ENCODE data around the gene HAUS3.

The HAUS3 gene

DNA sequence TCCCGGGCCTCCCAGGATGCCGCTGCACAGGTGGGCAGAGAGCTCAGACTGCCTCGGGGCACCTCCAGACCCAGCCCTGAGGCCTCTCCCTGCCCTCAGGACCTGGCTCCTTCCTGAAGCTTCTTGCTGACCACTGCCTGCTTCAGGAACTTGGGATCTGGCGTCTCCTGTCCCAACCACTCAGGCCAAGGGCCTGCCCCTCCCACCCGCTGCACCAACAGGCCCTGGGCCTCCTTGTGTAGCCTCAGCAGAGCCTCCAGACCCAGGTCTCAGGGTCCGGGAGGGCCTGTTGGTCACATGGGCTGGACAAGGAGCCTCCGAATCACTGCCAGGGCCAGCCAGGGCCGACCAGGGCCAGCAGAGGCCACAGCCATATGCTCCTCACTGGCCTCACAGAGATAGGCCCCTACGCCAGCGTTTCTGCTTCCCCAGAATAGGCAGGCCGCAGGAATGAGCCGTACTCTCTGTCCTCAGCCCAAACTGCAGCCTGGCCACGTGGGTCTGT lies 17.2 kb upstream of the HAUS3 start:
- DNase-seq (ENCODE audit: low read depth in 2 of 2) = no peak
- peak overlapping the region in 1 of 2 donors; percentile 94 for H3K4me3 ChIP-seq (replicated peaks in 1 of 2; ENCODE audit: low read depth in 2 of 2, low read length in 2 of 2)
- TF ChIP-seq, protein P1, sequence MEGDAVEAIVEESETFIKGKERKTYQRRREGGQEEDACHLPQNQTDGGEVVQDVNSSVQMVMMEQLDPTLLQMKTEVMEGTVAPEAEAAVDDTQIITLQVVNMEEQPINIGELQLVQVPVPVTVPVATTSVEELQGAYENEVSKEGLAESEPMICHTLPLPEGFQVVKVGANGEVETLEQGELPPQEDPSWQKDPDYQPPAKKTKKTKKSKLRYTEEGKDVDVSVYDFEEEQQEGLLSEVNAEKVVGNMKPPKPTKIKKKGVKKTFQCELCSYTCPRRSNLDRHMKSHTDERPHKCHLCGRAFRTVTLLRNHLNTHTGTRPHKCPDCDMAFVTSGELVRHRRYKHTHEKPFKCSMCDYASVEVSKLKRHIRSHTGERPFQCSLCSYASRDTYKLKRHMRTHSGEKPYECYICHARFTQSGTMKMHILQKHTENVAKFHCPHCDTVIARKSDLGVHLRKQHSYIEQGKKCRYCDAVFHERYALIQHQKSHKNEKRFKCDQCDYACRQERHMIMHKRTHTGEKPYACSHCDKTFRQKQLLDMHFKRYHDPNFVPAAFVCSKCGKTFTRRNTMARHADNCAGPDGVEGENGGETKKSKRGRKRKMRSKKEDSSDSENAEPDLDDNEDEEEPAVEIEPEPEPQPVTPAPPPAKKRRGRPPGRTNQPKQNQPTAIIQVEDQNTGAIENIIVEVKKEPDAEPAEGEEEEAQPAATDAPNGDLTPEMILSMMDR (IDR thresholded peaks at IDR 0.05; ENCODE audit: low read depth, low read length) = no peak

DNA sequence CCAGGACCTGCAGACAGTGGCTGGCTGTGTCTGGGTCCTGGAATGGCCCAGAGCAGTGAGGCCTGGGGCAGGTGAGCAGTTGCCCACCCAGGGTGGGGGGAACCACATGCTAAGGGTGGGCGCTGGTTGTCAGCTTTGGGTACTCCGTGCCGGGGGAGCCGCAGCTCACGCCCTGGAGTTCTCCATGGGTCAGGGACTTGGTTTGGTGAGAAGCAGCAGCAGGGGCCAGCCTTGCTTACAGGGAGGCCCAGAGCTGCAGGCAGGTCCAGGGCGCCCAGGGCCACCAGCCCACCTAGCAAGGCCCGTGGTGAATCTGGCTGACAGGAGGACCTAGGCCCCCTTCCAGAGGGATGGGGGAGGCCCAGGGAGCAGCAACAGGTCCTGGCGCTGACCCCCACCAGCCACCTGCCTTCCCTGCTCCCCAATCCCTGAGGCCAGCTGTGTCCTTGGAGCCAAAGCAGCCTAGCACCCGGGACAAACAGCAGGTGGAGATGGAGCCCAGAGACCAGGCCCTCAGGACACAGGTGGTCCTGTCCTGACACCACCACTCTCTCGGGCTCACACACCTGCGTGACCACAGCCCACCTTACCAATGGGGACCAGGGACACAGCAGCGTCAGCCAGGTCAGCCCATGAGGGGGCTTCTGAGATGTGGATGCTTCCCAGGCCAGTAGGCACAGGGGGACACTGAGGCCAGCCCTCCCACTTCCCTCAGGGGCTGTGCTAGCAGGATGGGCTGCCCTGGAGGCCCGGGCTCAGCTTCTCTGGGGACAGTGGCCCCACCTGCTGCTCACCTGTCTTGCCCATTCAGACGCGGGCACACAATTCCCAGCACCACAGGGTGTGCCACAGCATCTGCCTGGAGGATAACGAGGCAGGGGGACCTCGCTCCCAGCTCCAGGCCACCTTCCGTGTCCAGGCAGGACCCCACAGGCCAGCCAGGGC lies 16.4 kb upstream of the HAUS3 start:
- TF ChIP-seq, protein P1 (IDR thresholded peaks at IDR 0.05; ENCODE audit: low read depth, low read length) = no peak
- H3K4me3 ChIP-seq (replicated peaks in 1 of 2; ENCODE audit: low read depth in 2 of 2, low read length in 2 of 2) = peak overlapping the region in 1 of 2 donors; percentile 94
- no peak for DNase-seq (ENCODE audit: low read depth in 2 of 2)

DNA sequence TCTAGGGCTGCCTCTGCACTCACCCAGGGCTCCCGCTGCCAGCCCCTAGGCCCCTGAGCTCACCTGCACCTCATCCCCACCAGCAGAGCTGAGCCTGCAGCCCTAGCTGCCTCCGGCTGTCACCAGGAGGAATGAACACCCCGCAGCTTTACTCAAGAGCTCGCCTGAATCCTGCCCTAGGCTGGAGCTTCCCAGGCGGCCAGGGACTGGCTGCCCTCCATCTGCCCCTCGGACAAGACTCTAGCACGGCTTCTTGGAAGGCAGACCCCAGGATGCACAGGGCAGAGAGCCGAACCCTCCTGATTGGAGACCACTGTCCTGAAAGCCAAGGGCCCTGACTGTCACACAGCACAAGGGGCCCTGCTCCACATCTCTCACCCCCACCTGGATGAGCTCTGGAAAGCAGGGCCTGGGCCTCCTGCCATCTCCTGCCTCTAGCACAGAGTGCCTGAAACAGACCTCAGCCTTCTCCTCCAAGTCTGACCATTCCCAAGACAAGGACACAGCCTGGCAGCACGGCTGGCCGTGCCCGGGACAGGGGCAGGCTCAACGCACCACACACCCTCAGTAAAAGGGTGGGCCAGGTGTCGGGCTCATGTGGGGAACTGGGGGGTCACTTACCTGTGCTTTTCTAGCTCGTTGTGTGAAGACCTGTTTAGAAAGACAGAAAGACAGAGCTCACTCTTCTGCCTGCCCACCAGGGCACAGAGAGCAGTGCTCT lies 15.6 kb upstream of the HAUS3 start:
- H3K4me3 ChIP-seq (replicated peaks in 1 of 2; ENCODE audit: low read depth in 2 of 2, low read length in 2 of 2) = peak overlapping the region in 1 of 2 donors; percentile 8
- TF ChIP-seq, protein P1 (IDR thresholded peaks at IDR 0.05; ENCODE audit: low read depth, low read length) = no peak
- no peak for DNase-seq (ENCODE audit: low read depth in 2 of 2)

DNA sequence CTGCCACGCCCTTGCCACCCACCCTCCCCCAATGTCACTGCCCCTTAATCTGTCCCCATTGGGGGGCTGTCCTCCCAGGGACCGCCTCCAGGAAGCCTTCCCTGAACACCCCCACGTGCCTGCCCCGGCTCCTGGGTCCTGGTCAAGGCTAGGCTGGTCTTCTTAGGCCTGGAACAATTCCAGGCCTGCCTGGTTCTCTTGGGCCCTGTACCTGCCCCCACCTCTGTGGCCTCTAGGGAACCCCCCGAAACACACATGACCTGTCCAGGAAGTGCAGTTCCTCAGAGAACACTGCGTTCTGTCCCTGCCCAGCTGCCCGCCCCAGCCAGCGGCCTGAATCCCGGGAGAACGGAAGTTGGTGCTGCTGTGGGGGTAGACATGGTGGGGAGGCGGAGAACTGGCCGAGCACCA lies 14.9 kb upstream of the HAUS3 start:
- DNase-seq (ENCODE audit: low read depth in 2 of 2) = peak; percentile 42 to 66
- TF ChIP-seq, protein P1 (IDR thresholded peaks at IDR 0.05; ENCODE audit: low read depth, low read length) = no peak
- H3K4me3 ChIP-seq (replicated peaks in 1 of 2; ENCODE audit: low read depth in 2 of 2, low read length in 2 of 2) = peak overlapping the region in 1 of 2 donors; percentile 8

DNA sequence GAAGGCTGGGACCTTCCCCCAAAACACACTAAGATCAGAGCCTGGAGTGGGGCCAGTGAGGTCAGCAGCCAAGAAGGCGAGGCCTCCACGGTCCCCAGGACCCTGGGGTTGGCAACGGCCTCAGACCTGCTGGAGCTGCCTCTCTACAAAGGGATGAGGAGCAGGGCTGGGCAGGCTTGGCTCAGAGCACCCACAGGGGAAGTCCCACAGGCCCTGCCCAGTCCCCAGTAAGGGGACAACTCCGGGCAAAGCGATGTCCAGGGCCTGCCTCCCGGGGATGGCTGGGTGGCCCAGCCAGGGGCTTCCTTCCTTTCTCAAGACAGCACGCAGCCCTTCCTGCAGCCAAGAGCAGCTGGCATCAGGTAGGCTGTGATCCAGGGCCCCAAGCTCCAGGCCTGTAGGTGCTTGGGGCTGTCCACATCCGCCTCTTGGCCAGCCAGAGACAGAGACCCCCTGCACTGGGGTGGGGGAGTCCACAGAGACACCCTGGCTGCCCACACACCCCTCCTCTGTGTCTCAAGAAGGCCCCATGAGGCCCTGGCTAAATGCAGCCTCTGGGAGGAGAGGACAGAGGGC lies 14.3 kb upstream of the HAUS3 start:
- TF ChIP-seq, protein P1 (IDR thresholded peaks at IDR 0.05; ENCODE audit: low read depth, low read length) = no peak
- no peak overlapping the region for H3K4me3 ChIP-seq (replicated peaks in 1 of 2; ENCODE audit: low read depth in 2 of 2, low read length in 2 of 2)
- DNase-seq (ENCODE audit: low read depth in 2 of 2) = no peak

DNA sequence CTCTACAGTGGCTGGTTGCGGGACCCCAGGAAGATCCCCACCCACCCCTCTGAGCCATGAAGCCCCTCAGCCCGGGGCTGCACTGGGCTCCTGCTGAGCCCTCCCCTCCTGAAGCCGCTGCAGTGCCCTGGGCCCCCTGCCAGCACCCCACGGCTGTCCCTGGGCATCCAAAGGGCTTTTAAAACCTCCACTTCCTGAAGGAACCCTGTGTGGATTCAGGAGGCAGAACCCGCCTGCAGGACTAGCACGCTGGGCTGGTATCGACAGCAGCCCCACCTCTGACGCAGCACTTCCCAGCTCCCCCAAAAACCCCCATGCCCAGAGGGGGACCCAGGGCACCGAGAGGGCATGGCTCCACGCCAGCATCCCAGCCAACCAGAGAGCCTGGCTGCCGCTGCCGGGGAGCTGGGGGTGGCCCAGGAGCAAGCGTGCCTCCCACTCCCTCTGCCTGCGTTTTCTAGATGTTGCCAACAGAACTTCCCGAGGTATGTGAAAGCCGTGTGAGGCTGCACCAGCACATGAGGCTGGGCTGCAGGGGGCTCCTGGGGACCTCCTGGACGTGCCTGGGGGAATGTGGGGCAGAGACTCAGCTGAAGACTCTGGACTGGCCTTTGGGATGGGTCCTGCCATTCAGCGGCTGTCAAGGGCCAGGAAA lies 13.7 kb upstream of the HAUS3 start:
- H3K4me3 ChIP-seq (replicated peaks in 1 of 2; ENCODE audit: low read depth in 2 of 2, low read length in 2 of 2) = no peak overlapping the region
- DNase-seq (ENCODE audit: low read depth in 2 of 2) = peak in 1 of 2 donors; percentile 79
- TF ChIP-seq, protein P1 (IDR thresholded peaks at IDR 0.05; ENCODE audit: low read depth, low read length) = no peak
